ENCODE results near the gene C1orf174.

GRCh38 chr1:3856923-3857790, 42.9 kb downstream of the C1orf174 start, which contains the start of the genes CEP104 and DFFB:
- no peak for TF ChIP-seq CTCF (IDR thresholded peaks at IDR 0.05)
- TF ChIP-seq POLR2A (IDR thresholded peaks at IDR 0.05), result no peak
